ENCODE measurements around the gene HTRA3. TPM values are rescaled to one million over a fixed set of nuclear protein-coding genes. Genes with fewer than 3 reads are reported as not detected.
A peak's percentile ranks its signal among the peaks of the same experiment; 100 is the strongest.
"Not testable (repeated sequence)": the region's sequence is repeated elsewhere in the genome, so short reads cannot be mapped to it uniquely, and the experiment has no call there.

The HTRA3 gene
- total and polyA plus RNA-seq, 5 donors: 52.8 to 133 (median 89.3) TPM

DNA sequence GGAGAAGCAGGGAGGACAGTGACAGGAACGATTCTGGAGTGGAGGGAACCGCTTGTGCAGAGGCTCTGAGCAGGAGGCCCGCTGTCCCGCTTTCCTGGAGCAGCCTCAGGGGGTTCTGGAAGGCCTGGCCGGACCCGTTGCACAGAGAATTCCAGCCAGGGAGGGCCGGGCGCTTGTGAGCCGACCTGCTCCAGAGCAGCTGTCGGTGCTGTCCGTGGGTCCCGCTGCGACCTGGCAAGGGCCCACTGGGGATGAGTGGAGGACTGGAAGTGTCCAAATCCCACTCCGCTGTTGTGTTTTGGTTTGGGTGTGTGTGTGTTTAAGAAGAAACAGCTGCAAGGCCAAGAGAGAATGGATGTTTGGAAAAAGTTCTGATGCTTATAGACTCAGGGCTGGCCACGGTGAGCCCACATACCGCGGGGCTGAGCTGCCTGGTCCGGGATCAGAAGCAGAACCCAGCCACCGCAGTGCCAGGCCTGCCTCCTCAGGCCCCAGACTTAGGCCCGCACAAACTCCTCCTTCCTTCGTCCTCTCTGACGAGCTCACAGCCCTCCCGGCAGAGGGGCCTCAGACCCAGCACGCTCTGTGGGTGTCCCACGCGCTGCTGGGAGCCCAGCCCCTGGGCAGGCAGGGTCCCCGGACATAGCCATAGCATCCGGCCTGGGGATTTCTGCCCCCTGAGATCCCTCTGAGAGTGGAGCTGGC lies 73.9 kb downstream of the HTRA3 start:
- intact Hi-C loops (cut with DNase I): loop anchor here in 2 of 4 donors (5.0 to 10.0 kb wide), 2 partner anchors 49 to 51 kb away; no protein-coding TSS in a partner anchor
- no peak for ATAC-seq

GRCh38 chr4:8343967-8344331 lies 74.4 kb downstream of the HTRA3 start:
- intact Hi-C loops (cut with DNase I): loop anchor here in 2 of 4 donors (5.0 to 10.0 kb wide), 2 partner anchors 48 to 51 kb away; no protein-coding TSS in a partner anchor
- WGBS: 95% methylated on average over 11 of the region's 11 CpGs
- ATAC-seq: no peak

More for the DNA sequence above, 73.9 kb downstream of the HTRA3 start:
- Histone ChIP-seq H3K27me3 (ENCODE audit: control insufficient read depth, insufficient read depth) (no peaks in the 10 kb centered on the region), H3K4me3 (ENCODE audit: low read length) (no peak overlapping the region), H3K4me1 (ENCODE audit: control insufficient read depth, insufficient read depth, low read length) (peaks cover 6% of the 10 kb centered on the region), H3K9me3 (ENCODE audit: control insufficient read depth, low read length) (no peaks in the 10 kb centered on the region), H3K27ac (ENCODE audit: low read length) (no peak overlapping the region)
- peak in 2 of 3 donors; percentile 78 to 79 for DNase-seq
- 74% methylated on average over 28 of the region's 28 CpGs for WGBS

GRCh38 chr4:8344377-8344776 lies 74.8 kb downstream of the HTRA3 start:
- Histone ChIP-seq H3K27me3 (ENCODE audit: control insufficient read depth, insufficient read depth) (no peaks in the 10 kb centered on the region), H3K27ac (ENCODE audit: low read length) (no peak overlapping the region), H3K4me1 (ENCODE audit: control insufficient read depth, insufficient read depth, low read length) (peaks cover 6% of the 10 kb centered on the region), H3K4me3 (ENCODE audit: low read length) (no peak overlapping the region), H3K9me3 (ENCODE audit: control insufficient read depth, low read length) (no peaks in the 10 kb centered on the region)
- ATAC-seq (no peak), DNase-seq (peak in 1 of 3 donors; percentile 38)
- intact Hi-C loops (cut with DNase I): loop anchor here in 2 of 4 donors (5.0 to 10.0 kb wide), 2 partner anchors 48 to 50 kb away; no protein-coding TSS in a partner anchor
- 66% methylated on average over 14 of the region's 14 CpGs for WGBS

More at GRCh38 chr4:8343967-8344331, 74.4 kb downstream of the HTRA3 start:
- peaks cover 6% of the 10 kb centered on the region for H3K4me1 ChIP-seq (ENCODE audit: control insufficient read depth, insufficient read depth, low read length)
- H3K9me3 ChIP-seq (ENCODE audit: control insufficient read depth, low read length): no peaks in the 10 kb centered on the region
- DNase-seq: peak in 1 of 3 donors; percentile 46
- H3K27me3 ChIP-seq (ENCODE audit: control insufficient read depth, insufficient read depth): no peaks in the 10 kb centered on the region
- no peak overlapping the region for H3K27ac ChIP-seq (ENCODE audit: low read length)
- no peak overlapping the region for H3K4me3 ChIP-seq (ENCODE audit: low read length)

GRCh38 chr4:8345053-8345945 lies 75.7 kb downstream of the HTRA3 start:
- no peak for ATAC-seq
- WGBS: 94% methylated on average over 34 of the region's 34 CpGs
- intact Hi-C loops (cut with DNase I): loop anchor here in 1 of 4 donors (10.0 kb wide), 1 partner anchor 50 kb away; no protein-coding TSS in a partner anchor
- DNase-seq: peak in 1 of 3 donors; percentile 55
- no peaks in the 10 kb centered on the region for H3K9me3 ChIP-seq (ENCODE audit: control insufficient read depth, low read length)
- no peak overlapping the region for H3K27ac ChIP-seq (ENCODE audit: low read length)
- no peaks in the 10 kb centered on the region for H3K27me3 ChIP-seq (ENCODE audit: control insufficient read depth, insufficient read depth)
- H3K4me3 ChIP-seq (ENCODE audit: low read length): no peak overlapping the region
- peaks cover 6% of the 10 kb centered on the region for H3K4me1 ChIP-seq (ENCODE audit: control insufficient read depth, insufficient read depth, low read length)

DNA sequence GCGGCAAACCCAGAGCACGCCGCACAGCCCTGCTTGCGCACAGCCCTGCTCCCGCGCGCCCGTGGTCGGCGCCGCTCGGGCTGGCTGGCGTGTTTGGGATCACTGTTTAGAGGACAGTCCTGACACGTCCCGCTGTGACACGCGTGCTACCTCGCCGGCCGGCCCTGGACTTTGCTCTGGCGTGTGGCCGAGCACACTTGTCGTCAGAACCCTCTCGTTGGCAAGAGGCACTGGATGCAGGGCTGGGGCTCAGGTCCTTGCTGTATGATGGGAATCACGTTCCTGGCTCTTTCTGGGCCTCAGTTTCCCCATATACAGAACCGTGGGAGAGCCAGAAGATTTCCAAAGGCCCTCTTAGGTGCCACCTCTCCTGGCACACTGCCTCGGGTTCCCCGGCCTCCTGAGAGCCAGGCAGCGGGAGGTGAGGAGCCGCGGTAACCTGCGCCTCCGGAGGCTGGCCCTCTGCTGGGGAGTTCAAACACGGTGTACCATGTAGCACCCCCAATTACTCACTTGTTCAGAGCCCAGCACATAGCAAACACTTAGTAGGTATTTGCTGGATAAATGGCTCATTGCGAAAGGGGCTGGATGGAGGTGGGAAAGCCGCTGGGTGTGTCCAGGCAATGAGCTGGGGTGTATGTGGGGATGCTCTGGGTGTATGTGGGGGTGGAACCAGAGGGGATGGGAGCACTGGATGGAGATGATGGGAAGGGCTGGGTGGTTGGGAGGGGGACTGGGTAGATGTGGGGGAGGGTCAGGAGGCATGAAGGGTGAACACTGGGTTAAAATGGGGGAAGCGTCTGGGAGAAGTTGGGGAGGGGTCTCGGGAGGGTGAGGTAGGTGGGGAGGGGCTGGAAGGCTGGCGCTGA lies 76.6 kb downstream of the HTRA3 start:
- Histone ChIP-seq H3K4me3 (ENCODE audit: low read length) (no peak overlapping the region), H3K4me1 (ENCODE audit: control insufficient read depth, insufficient read depth, low read length) (peaks cover 6% of the 10 kb centered on the region), H3K27ac (ENCODE audit: low read length) (no peak overlapping the region), H3K27me3 (ENCODE audit: control insufficient read depth, insufficient read depth) (no peaks in the 10 kb centered on the region), H3K9me3 (ENCODE audit: control insufficient read depth, low read length) (no peaks in the 10 kb centered on the region)
- ATAC-seq (no peak), DNase-seq (peak in 2 of 3 donors; percentile 43 to 55)
- WGBS: 88% methylated on average over 39 of the region's 39 CpGs
- intact Hi-C loops (cut with DNase I): loop anchor here in 1 of 4 donors (10.0 kb wide), 1 partner anchor 49 kb away; no protein-coding TSS in a partner anchor

GRCh38 chr4:8346838-8347605 lies 77.5 kb downstream of the HTRA3 start:
- H3K9me3 ChIP-seq (ENCODE audit: control insufficient read depth, low read length): no peaks in the 10 kb centered on the region
- H3K4me3 ChIP-seq (ENCODE audit: low read length): no peak overlapping the region
- H3K27ac ChIP-seq (ENCODE audit: low read length): no peak overlapping the region
- ATAC-seq (peak; percentile 9 to 16), DNase-seq (peak in 2 of 3 donors; percentile 71 to 74)
- intact Hi-C loops (cut with DNase I): loop anchor here in 1 of 4 donors (10.0 kb wide), 1 partner anchor 48 kb away; no protein-coding TSS in a partner anchor
- no peaks in the 10 kb centered on the region for H3K27me3 ChIP-seq (ENCODE audit: control insufficient read depth, insufficient read depth)
- no peaks in the 10 kb centered on the region for H3K4me1 ChIP-seq (ENCODE audit: control insufficient read depth, insufficient read depth, low read length)
- WGBS: 38% methylated on average over 16 of the region's 16 CpGs

DNA sequence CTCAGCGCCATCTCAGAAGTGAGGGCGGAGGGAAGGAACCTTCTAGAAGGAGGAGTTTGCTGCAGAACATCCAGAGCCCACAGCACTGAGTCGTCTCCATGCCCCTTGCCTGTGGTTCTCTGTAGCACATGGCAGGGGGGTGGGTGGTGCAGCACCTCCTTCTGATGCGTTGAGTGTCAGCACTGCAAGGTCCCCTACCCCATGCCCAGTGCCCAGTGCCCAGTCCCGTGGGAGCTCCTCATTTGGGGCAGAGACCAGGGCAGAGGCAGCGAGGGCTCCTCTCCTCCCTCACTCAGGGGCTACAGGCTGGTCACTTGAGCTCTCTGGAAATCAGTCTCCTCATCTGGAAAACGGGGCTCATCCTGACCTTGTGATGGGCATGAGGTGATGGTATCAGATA lies 78.1 kb downstream of the HTRA3 start:
- no peaks in the 10 kb centered on the region for H3K9me3 ChIP-seq (ENCODE audit: control insufficient read depth, low read length)
- intact Hi-C loops (cut with DNase I): loop anchor here in 1 of 4 donors (10.0 kb wide), 1 partner anchor 47 kb away; no protein-coding TSS in a partner anchor
- no peak overlapping the region for H3K27ac ChIP-seq (ENCODE audit: low read length)
- no peak overlapping the region for H3K4me3 ChIP-seq (ENCODE audit: low read length)
- DNase-seq (peak in 1 of 3 donors; percentile 45), ATAC-seq (no peak)
- WGBS: 90% methylated on average over 7 of the region's 7 CpGs
- H3K4me1 ChIP-seq (ENCODE audit: control insufficient read depth, insufficient read depth, low read length): peaks cover 5% of the 10 kb centered on the region
- H3K27me3 ChIP-seq (ENCODE audit: control insufficient read depth, insufficient read depth): no peaks in the 10 kb centered on the region

- H3K27me3 ChIP-seq (ENCODE audit: control insufficient read depth, insufficient read depth): no peaks in the 10 kb centered on the region
- ATAC-seq (no peak), DNase-seq (no peak)
- peaks cover 5% of the 10 kb centered on the region for H3K4me1 ChIP-seq (ENCODE audit: control insufficient read depth, insufficient read depth, low read length)
- intact Hi-C loops (cut with DNase I): loop anchor here in 1 of 4 donors (10.0 kb wide), 1 partner anchor 47 kb away; no protein-coding TSS in a partner anchor
- no peak overlapping the region for H3K4me3 ChIP-seq (ENCODE audit: low read length)
- H3K27ac ChIP-seq (ENCODE audit: low read length): no peak overlapping the region
- no peaks in the 10 kb centered on the region for H3K9me3 ChIP-seq (ENCODE audit: control insufficient read depth, low read length)
- 71% methylated on average over 6 of the region's 6 CpGs for whole genome bisulfite sequencing
Observed at GRCh38 chr4:8348071-8348470, 78.5 kb downstream of the HTRA3 start.

DNA sequence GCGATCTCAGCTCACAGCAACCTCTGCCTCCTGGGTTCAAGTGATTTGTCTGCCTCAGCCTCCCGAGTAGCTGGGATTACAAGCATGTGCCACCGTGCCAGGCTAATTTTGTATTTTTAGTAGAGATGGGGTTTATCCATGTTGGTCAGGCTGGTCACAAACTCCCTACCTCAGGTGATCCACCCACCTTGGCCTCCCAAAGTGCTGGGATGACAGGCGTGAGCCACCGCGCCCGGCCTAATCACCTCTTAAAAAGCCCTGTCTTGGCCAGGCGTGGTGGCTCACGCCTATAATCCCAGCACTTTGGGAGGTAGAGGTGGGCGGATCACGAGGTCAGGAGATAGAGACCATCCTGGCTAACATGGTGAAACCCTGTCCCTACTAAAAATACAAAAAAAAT lies 79.7 kb downstream of the HTRA3 start:
- 94% methylated on average over 11 of the region's 11 CpGs for WGBS
- H3K27ac ChIP-seq (ENCODE audit: low read length); H3K4me3 ChIP-seq (ENCODE audit: low read length); H3K9me3 ChIP-seq (ENCODE audit: control insufficient read depth, low read length); ATAC-seq; H3K27me3 ChIP-seq (ENCODE audit: control insufficient read depth, insufficient read depth); H3K4me1 ChIP-seq (ENCODE audit: control insufficient read depth, insufficient read depth, low read length): not testable (repeated sequence)
- DNase-seq: peak in 2 of 3 donors; percentile 11 to 35
- intact Hi-C loops (cut with DNase I): loop anchor here in 1 of 4 donors (10.0 kb wide), 1 partner anchor 46 kb away; no protein-coding TSS in a partner anchor

Data from right cardiac atrium (tissue), 5 donors.